Uterus (tissue), 2 donors: ENCODE measurements around the gene CCNF.

ENCODE experiments used
- CTCF ChIP-seq, 4 experiments: fragments of 200-600 bp in 2 of 4; fragments of 450-650 bp in 2 of 4; sonication (generic) in 2 of 4; IDR thresholded peaks; one replicate each; pipeline ENCODE4 v1.5.1; 2016 to 2019; ENCODE audit warnings: antibody characterized with exemption in 4 of 4, mild to moderate bottlenecking in 2 of 4, moderate library complexity in 1 of 4
- POLR2A ChIP-seq, 2 donors: fragments of 450-650 bp; IDR thresholded peaks; one replicate each; pipeline ENCODE4 v1.6.1; 2016; ENCODE audit warnings: antibody characterized with exemption in 2 of 2, mild to moderate bottlenecking in 1 of 2, moderate library complexity in 1 of 2

GRCh38 chr16:2383501-2383900 is 45.7 kb upstream of the CCNF start:
- no peak for TF ChIP-seq CTCF (IDR thresholded peaks at IDR 0.05)
- TF ChIP-seq POLR2A (IDR thresholded peaks at IDR 0.05) = no peak
